Nephron progenitor cell (in vitro differentiated cells): ENCODE results near the gene ETF1.
"Not testable (repeated sequence)": the region's sequence is repeated elsewhere in the genome, so short reads cannot be mapped to it uniquely, and the experiment has no call there.

Experiments used
- DNase-seq: peaks from one replicate; pipeline ENCODE4 v3.0.0; 2021
- H3K27ac Mint-ChIP-seq: 2 replicates; pipeline ENCODE4 v1.8.0; 2021; ENCODE audit warnings: mild to moderate bottlenecking, moderate library complexity, mixed read lengths
- H3K27me3 Mint-ChIP-seq: 2 replicates; pipeline ENCODE4 v1.8.0; 2021; ENCODE audit warnings: mild to moderate bottlenecking, low read depth, mixed read lengths; ENCODE audit not compliant: poor library complexity
- H3K36me3 Mint-ChIP-seq: 2 replicates; pipeline ENCODE4 v1.8.0; 2021; ENCODE audit warnings: low read depth, mixed read lengths
- H3K4me1 Mint-ChIP-seq: 2 replicates; pipeline ENCODE4 v1.8.0; 2021; ENCODE audit warnings: mixed read lengths
- H3K4me3 Mint-ChIP-seq: 2 replicates; pipeline ENCODE4 v1.8.0; 2021; ENCODE audit warnings: mild to moderate bottlenecking, moderate library complexity, mixed read lengths
- H3K9me3 Mint-ChIP-seq: 2 replicates; pipeline ENCODE4 v1.8.0; 2021; ENCODE audit warnings: mild to moderate bottlenecking, moderate library complexity, mixed read lengths
- TF ChIP-seq, protein P1 (sequence below): fragments of 200-600 bp; sonication (generic); IDR thresholded peaks from 2 replicates; pipeline ENCODE4 v1.5.0; 2021; ENCODE audit warnings: antibody characterized with exemption

Gene ETF1

DNA sequence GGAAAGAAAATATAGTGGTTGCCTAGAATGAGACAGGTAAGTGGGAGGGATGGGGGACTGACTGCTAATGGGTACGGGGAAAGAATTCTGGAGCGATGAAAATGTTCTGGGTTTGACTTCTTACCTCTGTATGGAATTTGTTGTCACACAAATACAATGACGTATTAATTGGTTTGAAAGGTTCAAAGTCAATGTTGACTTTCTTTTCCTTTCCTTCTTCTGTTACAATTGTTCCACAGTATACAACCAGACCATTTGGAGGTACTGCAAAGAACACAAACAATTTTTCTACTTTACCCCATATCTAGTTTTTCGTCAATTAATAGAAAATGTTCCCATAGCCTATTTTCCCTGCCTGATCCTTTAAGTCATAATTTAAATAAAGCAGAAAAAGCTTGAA lies 25.6 kb downstream of the ETF1 start:
- no peaks in the 10 kb centered on the region for H3K27me3 Mint-ChIP-seq
- H3K9me3 Mint-ChIP-seq = no peaks in the 10 kb centered on the region
- TF ChIP-seq, protein P1, sequence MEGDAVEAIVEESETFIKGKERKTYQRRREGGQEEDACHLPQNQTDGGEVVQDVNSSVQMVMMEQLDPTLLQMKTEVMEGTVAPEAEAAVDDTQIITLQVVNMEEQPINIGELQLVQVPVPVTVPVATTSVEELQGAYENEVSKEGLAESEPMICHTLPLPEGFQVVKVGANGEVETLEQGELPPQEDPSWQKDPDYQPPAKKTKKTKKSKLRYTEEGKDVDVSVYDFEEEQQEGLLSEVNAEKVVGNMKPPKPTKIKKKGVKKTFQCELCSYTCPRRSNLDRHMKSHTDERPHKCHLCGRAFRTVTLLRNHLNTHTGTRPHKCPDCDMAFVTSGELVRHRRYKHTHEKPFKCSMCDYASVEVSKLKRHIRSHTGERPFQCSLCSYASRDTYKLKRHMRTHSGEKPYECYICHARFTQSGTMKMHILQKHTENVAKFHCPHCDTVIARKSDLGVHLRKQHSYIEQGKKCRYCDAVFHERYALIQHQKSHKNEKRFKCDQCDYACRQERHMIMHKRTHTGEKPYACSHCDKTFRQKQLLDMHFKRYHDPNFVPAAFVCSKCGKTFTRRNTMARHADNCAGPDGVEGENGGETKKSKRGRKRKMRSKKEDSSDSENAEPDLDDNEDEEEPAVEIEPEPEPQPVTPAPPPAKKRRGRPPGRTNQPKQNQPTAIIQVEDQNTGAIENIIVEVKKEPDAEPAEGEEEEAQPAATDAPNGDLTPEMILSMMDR = no peak
- peaks cover 63% of the 10 kb centered on the region for H3K36me3 Mint-ChIP-seq
- DNase-seq = no peak
- no peak overlapping the region for H3K27ac Mint-ChIP-seq
- no peak overlapping the region for H3K4me3 Mint-ChIP-seq
- peaks cover 5% of the 10 kb centered on the region for H3K4me1 Mint-ChIP-seq

DNA sequence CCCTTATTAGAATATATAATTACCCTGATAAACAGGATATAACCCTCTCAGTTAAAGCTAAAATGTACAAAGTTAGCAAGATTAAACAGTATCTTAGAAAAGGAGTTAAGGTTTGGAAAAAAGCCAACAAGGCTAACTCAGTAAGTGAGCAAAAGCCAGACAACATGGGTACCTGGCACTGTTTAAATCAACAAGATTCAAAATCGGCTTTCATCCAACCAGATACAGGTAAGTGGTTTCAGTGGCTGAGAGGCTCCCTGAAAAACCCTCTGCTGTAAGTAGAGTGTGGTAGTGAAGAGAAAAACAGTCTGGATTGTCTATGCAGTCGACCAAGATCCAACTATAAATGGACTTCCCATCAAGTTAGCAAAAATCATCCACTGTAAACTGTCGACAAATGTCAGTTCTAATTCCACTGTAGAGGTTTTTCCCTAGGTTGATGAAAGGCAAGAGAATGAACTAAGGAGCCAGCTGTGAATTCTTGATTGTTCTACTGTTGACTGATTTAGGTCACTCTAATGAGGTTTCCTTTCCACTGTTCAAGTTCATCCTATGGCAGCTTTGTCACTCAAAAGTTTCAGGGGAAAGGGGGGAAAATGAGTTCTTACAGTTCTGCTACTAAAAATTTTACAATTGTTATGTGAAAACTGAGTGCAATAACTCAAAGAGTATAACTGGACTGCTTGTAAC lies 27.3 kb downstream of the ETF1 start:
- Mint-ChIP-seq H3K9me3 (no peaks in the 10 kb centered on the region), H3K36me3 (peaks cover 69% of the 10 kb centered on the region), H3K27me3 (no peaks in the 10 kb centered on the region), H3K27ac (no peak overlapping the region), H3K4me3 (no peak overlapping the region), H3K4me1 (peaks cover 5% of the 10 kb centered on the region)
- DNase-seq = no peak
- TF ChIP-seq, protein P1 = no peak

DNA sequence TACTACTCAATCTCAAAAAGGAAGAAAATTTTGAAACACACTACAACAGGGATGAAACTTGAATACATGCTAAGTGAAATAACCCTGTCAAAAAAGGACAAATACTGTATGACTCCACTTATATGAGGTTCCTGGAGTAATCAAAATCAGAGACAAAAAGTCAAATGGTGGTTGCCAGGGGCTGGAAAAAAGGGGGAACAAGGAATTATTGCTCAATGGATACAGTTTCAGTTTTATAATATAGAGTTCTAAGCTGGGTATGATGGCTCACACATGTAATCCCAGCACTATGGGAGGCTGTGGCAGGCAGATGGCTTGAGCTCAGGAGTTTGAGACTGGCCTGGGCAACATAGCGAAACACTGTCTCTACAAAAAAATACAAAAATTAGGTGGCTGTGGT lies 29.0 kb downstream of the ETF1 start:
- Mint-ChIP-seq H3K36me3 (peaks cover 76% of the 10 kb centered on the region), H3K9me3 (no peaks in the 10 kb centered on the region), H3K27me3 (no peaks in the 10 kb centered on the region), H3K4me3 (no peak overlapping the region), H3K4me1 (peaks cover 4% of the 10 kb centered on the region), H3K27ac (no peak overlapping the region)
- TF ChIP-seq, protein P1 = no peak
- DNase-seq = no peak

DNA sequence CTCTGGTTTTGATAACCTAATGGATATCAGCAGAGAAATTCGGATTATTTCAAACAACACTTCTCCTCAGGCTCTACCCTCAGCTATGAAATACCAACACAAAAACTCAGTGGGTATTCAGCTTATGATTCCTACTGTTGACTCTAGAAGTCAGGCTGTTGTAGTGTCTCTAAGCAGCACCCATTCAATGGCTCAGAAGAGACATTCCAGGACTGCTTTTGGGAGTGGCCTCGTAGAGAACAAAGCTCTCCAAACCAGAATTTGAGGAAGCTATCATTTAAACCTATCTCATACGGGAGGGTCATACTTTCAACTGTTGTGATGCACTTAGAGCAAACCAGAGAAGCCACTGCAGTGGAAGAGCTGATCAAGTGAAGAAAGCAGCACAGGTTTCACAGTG lies 34.1 kb downstream of the ETF1 start:
- Mint-ChIP-seq H3K4me3 (no peak overlapping the region), H3K27me3 (no peaks in the 10 kb centered on the region), H3K9me3 (no peaks in the 10 kb centered on the region), H3K4me1 (no peaks in the 10 kb centered on the region), H3K36me3 (peaks cover 41% of the 10 kb centered on the region), H3K27ac (peak overlapping the region; percentile 34)
- TF ChIP-seq, protein P1 = no peak
- DNase-seq = no peak

DNA sequence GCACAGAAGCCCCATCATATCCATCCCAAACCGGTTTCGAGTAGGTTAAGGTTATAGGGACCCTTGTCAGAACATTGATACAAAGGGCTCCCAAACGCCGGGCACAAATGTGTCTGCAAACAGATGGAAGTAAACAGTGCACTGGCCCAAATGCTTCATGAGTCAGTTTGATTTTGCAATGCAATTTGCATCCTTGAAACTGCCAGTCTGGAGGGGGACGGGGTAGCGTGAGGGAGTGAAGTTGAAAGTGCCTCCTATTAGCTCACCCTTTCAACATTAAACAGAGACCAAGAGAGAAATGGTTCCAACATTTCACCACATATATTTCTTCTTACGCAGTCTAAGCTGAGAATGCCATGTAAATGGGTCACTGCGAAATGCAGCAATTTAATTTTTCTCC lies 35.6 kb downstream of the ETF1 start:
- Mint-ChIP-seq H3K36me3 (peaks cover 33% of the 10 kb centered on the region), H3K27ac (peak overlapping the region; percentile 35)
- H3K4me3 Mint-ChIP-seq = not testable (repeated sequence)

DNA sequence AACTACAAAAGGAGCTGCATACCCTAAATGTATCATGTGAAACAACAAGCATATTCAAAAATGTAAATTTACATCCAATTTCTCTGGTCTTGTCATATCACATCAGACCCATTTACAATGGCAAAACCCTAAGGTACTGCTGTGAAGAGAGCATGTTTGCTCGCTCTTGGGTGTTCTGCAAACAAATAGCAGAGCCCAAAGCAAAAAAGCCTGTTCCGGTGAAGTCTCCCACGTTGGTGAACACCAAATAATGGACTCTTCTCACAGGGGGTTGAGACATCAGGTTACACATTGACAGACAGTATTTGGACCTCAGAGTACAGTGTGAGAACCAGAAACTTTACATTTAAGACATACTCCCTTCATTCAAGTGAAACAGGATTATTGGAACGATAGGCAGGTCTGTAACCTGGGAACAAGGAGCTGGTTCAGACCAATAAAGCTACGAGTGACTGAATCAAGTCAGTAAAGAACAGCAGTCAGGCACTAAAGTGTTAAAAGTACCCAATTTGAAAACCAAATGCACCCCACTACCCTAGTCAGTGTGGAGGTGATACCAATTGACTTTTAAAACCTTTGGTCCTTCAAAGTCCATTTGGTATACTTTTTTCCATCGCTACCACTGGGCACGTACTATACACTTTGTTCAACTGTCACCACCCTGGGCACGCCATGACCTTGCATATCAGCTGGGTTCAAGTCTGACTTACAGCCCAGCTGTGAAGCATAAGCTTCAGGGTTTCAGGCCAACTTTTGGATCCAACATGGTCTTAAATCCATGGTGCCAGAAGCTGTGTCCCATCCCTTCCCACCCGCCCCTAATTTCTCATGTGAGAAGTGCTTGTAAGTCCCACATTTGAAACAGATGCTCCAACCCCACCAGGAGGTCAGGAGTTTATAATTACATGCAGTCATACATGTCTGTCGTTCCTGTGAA lies 36.4 kb downstream of the ETF1 start:
- no peaks in the 10 kb centered on the region for H3K9me3 Mint-ChIP-seq
- H3K4me1 Mint-ChIP-seq = peaks cover 5% of the 10 kb centered on the region
- H3K27me3 Mint-ChIP-seq = no peaks in the 10 kb centered on the region
- H3K36me3 Mint-ChIP-seq = peaks cover 33% of the 10 kb centered on the region
- no peak overlapping the region for H3K27ac Mint-ChIP-seq
- TF ChIP-seq, protein P1 = no peak
- DNase-seq = no peak
- H3K4me3 Mint-ChIP-seq = no peak overlapping the region

More for the DNA sequence above, 35.6 kb downstream of the ETF1 start:
- not testable (repeated sequence) for DNase-seq, H3K4me1 Mint-ChIP-seq, H3K27me3 Mint-ChIP-seq, H3K9me3 Mint-ChIP-seq
